GM18909 (cell line): ENCODE results near the gene SLC18A2.
A peak's percentile ranks its signal among the peaks of the same experiment; 100 is the strongest.
"Not testable (repeated sequence)": the region's sequence is repeated elsewhere in the genome, so short reads cannot be mapped to it uniquely, and the experiment has no call there.

Experiments
- ATAC-seq: cut with Tn5 transposase; IDR thresholded peaks from one replicate; pipeline ENCODE4 v1.9.1; 2021; ENCODE audit warnings: mild to moderate bottlenecking; ENCODE audit not compliant: unreplicated experiment, poor library complexity

The SLC18A2 gene

DNA sequence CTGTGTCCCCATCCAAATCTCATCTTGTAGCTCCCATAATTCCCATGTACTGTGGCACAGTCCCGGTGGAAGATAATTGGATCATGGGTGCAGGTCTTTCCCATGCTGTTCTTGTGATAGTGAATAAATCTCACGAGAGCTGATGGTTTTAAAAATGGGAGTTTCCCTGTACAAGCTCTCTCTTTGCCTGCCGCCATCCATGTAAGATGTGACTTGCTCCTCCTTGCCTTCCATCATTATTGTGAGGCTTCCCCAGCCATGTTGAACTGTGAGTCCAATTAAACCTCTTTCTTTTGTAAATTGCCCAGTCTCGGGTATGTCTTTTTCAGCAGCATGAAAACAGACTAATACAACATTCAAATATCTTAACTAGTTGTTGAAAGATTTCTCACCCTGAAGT, 10.8 kb upstream of the SLC18A2 start:
- ATAC-seq: not testable (repeated sequence)

DNA sequence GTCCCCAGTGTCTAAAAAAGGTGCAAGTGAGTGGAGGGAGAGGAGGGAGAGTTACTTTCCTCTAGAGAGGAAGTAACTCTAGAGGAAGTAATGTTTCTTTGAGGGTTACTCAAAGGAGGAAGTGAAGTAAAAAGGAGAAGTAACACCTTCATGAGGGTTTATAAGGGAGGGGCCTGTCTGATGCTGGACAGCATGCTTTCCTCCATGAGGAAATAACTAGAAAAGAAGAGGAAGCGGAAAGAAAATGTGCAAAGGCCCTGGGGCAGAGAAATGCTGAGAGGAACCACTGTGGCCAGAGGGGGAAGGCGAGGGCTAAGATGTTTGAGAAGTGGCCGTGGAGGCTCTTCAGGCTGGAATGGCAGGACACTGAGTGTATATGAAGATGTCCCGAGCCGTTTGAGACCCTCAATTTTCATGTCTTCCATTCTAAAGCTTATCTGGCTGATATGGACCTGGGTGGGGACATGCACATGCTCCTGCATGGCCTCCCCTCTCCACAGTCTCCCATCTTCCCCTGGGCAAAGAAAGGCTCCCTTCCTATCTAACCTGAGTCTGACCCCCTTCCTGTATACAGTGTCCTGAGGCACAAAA, 3.4 kb upstream of the SLC18A2 start:
- peak; percentile 69 for ATAC-seq

DNA sequence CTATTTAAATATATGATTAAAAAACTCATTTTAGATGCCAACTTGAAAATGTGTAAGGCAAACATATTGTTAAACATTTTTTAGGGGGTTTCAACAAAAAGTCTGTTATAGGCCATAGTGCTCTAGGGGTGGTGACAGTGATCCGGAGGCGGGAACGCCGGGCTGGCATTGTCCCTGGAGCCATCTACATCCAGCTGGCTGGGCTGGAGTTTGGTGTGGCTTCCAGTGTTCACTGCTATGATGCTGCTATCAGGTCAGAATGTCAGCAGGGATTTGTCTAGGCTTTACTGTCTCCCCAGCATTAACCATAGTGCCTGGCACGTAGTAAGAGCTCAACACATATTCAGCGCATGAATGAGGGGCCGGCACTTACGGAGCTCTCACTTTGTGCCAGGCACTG, 1.9 kb upstream of the SLC18A2 start:
- no peak for ATAC-seq

DNA sequence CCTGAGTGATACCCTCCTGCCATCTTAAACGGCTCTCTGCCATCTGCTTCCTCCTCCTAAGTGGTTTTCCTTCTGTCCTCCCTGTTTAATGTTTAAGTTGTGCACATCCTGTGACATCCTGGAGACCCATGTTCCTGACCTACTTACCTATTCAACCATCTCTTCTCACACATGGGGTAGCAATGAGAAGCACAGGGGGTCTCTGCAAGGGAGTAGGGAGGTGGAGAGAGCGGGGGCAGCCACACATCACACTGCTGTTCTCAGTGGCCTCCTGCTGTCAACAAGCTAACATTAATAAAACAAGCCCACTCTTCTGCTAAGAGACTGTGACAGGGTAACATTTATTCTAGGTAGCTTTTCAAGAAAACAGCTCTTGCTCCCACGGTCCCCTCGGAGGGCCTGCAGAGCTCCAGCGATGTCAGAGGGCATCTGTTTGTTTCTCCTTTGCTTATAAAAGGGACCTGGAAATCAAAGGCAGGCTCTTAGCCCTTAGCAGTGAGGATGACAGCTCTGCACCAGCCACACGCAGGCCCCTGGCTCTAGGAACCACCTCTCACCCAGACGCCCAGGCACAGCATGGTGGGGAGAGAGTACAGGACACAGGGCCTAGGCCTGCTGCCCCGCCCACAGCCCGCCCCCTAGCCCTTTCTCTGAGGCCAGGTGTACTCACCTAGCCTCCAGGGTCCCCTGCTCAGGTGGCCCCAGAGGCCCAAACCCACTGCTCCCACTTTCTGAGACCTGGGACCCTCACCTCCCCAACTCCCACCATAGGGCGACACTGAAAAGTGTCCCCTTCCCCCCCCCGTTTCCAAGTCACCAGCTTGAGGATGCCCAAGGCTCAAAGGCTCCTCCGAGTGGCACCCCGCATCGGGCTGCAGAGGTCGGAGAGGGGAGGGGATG, 943 bp upstream of the SLC18A2 start:
- ATAC-seq: no peak

DNA sequence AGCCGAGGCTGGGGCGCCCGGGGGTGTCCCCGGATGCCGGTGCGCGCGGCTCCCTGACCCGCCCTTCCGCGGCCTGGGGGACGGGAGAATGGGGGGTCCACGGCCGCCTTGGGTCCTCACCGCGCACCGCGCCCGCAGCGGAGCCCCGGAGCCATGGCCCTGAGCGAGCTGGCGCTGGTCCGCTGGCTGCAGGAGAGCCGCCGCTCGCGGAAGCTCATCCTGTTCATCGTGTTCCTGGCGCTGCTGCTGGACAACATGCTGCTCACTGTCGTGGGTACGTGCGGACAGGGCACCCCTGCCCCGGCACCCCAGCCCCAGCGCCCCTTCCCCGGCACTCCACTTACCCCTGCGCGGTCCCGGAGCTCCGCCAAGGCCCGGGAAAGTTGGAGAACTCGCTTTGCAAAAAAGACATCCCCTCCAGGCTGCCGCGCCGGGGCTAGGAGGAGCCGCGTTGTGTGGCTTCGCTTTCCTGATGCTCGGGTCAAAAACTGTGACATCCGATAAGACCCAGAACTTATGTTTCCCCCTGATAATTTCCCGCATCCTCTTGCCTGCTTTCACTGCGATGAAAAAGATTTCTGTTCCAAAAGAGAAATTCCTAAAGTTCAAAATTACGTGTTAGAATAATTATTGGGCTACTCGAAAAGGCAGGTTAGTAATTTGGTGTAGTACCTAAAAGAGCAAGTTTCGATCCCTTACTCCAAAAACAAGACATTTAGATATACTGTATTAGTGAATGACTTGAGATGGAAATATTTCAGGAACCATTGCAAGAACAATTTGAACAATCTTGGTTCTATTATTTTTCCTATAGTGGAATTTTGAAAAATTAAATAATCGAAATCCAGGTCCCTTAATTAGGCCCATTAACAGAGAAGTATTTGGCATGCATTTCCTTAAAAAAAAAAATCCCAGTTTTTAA, 888 bp downstream of the SLC18A2 start:
- ATAC-seq: no peak

DNA sequence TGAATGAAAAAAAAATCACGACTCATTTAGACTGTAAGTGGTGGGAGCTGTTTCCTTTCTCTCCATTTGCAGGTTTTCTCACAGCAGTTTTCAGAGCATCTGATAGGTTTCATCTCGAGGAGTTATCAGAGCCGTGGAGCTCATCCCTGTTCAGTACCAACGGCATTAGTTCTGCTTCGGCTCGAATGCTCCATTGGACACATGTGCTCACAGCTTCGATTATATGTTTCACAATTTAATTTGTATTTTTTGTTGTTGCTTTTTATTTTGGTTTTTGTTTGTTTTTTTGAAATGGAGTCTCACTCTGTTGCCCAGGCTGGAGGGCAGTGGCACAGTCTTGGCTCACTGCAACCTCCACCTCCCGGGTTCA, 1.5 kb downstream of the SLC18A2 start:
- no peak for ATAC-seq

DNA sequence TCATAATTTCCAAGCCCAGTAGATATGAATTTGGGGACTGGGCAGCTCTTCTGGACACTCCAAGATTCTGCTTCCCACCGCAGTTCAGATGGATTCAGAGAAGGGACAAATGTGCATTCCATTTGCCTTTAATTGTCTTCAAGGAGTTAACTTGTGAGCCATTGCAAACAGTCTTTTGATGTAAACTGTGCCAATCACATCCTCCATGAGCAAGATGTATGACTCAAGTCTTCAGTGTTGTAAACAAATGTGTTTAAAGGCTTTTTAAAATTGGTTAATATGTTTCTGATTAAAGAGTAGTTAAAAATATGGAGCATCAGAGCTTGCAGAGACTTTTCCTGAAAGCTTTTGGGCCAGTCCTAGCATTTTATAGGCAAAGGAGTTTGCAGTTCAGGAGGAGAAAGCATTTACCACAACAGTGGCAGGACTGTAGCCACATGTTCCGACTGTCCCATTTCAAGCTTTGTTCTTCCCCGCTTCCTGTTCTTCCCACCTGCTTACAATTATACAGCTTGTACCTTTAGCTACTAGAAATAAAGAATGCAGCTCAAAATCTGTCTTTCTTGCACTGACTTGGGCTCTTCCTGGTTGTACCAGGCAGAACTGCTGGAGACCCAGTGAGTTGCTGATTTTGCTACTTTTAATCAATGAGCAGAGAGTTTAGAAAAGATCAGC, 6.2 kb downstream of the SLC18A2 start:
- no peak for ATAC-seq

DNA sequence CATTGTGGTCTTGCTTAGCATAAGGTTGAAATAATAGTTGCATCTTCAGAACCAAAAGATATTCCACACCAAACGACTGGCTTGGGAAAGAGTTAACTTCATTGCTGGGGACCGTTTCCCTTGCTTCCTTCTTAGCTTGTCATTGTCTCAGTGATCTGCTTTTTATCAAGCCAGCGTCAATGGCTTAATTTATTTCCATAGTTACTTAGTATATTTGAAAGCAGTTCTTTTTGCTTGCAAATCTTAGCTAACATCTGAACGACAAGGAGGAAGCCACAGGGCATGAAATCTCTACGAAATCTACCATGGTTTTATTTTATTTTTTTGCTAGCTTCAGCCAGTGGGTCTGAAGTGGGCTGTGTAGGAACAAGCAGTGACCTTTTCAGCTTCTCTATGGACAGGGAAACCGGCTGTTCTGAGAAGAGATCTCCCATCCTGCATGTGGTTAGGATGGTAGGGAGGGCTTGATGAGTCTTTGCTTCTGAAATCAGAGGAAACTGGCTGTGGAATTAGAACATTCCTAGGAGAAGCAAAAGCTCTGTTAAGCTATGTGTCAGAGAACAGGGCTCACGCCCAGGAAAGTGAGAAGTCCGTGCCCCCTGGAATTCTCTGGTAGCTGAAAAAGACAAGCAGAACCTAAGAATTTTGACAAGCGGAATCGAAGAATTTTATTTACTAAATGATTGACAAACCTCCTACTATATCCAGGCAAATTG, 8.0 kb downstream of the SLC18A2 start:
- ATAC-seq: no peak

DNA sequence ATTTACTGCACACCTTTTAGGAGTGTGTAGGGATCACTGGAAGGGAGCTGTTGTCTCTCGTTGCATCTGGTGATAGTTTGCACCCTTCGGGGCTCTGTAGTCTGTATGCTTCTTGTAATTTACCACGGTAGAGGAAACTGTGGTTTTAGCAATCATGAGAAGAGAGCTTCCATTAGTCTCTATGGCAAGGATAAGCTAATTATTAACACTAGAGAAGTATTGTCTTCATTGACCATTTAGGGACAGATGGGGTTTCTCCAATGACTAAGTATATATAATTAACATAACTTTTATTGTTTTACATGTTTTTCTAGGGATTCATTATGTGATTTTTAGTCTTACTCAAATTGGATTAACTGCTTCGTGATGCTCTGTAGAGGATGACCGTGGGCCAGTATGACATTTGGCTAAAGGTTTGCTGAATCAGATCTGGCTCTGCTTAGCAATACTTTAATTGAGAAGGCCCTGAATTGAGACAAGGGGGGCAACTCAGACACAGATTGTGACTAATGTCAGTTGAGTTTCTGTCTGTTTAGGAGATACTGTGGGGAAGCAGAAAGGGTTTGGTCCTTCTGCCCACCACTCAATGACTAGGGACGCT, 8.7 kb downstream of the SLC18A2 start:
- ATAC-seq: peak; percentile 91

DNA sequence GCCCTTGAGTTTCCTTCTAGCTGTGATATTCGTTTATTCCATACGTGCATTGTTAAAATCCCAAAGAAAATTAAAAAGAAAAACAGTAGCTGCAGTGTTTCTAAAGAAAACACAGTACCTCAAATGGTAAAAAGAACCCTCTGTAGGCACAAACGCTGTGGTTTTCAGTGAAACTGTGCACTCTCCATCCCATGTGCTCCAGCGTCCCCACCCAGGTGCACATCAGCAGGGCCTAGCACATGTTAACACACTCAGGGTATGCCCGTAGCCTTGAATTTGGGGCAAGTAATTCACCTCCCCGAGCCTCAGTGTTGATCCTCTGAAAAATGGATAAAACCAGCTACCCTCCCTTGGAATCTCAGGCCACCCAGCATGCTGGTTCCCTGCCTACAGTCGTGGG, 9.5 kb downstream of the SLC18A2 start:
- no peak for ATAC-seq

DNA sequence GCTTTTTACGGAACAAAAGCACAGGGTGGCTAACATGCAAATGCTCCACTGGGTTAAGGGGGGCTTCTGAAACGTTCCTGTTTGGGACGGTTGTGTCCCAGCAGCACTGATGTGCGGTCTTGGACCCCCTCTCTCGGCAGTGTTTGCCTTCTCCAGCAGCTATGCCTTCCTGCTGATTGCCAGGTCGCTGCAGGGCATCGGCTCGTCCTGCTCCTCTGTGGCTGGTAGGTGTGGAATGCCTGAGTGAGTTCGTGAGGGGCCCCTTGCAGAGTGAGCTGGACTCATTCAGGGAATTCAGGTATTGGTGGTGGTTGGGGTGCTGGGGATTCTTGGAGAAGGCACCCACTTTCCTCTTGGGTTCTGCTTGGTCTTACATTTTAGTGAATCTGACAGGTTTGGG, 13.0 kb downstream of the SLC18A2 start:
- ATAC-seq: no peak

DNA sequence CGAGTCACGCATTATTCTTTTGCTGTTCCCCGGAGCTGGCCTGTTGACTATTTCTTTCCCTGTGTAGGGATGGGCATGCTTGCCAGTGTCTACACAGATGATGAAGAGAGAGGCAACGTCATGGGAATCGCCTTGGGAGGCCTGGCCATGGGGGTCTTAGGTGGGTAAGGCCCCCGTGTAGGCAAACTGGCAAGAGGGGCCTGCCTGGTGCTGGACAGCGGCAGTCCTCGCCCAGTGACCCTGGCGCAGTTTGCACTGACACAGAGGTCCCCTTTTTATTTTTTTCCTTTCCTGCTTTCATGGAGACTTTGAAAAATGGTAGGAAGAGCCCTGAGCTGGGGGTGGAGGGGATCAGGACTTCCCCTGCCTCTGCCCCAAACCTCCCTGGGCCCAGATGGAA, 13.4 kb downstream of the SLC18A2 start:
- no peak for ATAC-seq

DNA sequence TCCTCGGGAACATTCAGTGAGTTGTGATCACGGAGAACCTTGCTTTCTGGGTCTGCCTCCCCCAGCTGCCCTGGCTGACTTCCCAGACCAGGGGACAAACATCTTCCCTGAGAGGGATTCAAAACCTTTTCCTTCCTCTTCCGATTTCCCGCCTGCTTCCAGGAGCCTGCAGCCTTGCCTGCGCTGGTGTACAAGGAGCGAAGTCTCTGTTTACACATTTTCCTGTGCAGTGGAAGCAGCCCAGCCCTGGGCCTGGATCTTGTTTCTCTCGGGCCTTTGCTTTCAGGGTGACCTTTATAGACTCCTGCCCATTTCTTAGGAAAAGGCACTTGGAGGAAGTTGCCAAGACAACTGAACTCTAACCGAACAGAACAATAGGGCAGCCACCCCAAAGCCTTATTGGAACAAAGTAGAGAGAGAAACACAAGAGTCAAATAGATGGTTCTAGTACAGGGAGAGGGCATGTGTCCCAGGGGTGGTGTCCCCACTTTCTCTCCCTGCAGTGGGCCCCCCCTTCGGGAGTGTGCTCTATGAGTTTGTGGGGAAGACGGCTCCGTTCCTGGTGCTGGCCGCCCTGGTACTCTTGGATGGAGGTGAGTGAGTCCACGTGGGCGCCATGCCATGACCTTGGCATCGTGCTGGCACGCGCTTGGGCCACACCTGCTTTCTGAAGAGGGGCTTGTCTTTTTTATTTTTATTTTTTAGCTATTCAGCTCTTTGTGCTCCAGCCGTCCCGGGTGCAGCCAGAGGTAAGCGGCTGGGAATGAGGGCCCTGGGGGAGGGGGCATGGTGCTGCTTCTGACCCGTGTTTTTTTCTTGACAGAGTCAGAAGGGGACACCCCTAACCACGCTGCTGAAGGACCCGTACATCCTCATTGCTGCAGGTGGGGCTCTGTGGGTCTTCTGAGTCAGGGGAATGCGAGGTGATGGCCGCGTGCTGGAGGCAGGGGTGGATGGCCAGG, 14.1 kb downstream of the SLC18A2 start:
- no peak for ATAC-seq

DNA sequence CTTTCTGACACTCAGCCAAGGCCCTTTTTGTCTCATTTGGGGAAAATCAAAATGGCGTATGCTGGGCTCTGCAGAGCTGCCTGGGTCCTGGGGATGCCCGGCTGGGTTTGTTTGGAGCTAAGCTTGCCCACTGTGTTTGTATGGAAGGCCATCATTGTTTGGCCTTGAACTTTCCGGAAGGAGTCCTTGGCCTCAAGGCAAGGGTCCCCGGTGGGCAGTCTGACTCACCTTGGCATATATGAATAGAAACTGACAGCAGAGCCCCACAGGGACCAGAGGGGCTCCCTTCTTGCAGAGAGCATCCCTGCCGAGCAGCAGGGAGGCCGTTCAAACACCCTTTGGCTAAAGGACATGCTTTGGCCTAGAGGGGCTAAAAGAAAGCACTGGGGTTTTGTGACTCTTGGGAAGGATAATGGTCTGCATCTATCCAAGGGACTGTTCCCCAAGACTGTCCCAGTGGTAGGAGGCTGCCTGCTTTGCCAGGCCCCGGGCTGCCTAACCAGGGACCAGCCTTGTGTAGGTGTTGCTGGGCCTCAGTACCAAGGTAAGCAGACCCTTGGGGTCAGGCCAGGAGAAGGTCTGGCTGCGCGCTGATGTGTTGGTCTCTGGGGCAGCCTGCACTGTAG, 15.0 kb downstream of the SLC18A2 start:
- no peak for ATAC-seq

DNA sequence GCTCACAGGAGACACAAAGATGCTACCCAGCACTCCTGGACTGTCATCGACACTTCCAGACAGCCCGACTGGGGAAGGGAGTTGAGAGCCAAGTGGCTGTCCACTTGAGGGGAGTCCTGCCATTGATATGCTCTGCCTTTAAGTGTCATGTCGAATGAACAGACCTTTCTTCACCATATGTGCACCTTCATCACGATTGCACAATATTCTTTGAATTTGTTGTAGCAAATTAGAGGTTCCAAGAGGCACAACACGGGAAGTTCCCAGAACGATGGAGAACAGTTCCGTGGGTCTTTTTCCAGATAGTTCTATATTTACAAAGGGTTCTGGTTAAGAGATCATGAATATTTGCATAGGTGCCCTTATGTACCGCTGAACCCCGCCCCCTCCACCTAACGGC, 16.0 kb downstream of the SLC18A2 start:
- no peak for ATAC-seq

DNA sequence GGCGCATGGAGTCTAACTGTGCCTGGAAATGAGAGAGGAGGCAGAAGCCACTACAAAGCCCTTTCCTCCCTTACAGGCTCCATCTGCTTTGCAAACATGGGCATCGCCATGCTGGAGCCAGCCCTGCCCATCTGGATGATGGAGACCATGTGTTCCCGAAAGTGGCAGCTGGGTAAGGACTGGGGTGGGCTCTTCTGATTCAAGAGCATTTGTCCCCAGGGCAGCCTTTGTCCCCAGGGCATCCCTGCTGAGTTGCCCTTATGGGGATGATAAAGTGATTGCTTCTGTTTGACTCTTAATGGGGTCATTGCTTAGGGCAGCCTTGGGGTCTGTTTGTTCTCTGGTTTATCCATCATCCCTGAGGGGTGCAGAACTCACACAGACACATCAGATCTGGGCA, 16.8 kb downstream of the SLC18A2 start:
- ATAC-seq: no peak

DNA sequence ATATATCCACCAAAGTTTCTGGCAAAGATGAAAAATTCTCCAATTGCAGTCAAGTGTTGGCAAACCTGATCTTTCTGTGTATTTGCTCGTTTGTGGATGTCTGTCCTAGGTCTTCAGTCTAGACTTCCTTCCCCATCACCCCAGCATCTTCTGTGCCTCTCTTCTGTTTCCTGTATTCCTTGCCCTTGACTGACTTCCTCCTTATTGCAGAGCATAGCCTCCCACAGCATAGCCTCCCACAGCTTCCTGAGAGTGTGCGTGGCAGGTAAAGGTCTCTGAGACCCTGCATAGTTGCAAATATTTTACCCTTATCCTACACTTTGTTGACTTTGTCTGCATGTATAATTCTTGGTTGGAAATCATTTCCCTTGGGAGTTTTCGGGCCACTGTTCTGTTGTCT, 18.4 kb downstream of the SLC18A2 start:
- no peak for ATAC-seq

DNA sequence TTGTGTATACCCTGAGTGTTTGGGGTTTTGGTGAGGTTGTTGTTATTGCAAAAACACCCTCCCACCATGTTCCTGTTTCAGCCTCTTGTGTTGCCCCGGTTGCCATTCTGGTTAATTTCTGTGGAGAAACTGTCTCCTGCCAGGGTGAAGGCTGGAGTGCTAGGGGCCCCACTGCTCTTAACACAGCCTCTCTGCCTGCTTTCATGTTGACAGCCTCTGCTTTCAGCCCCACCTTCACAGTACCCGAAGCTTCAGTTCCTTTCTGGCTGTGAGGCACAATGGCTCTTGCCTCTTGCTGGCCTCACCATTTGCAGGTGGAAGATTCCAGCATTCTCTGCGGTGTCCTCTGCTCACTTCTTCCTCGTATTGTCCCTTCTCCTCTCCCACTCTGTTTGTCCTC, 19.2 kb downstream of the SLC18A2 start:
- no peak for ATAC-seq
